HUES64 (cell line): ENCODE measurements around the gene GTF2A1L.
"Not testable (repeated sequence)": the region's sequence is repeated elsewhere in the genome, so short reads cannot be mapped to it uniquely, and the experiment has no call there.

Source experiments
- H3K27ac ChIP-seq: 2 replicates; pipeline ENCODE4 v1.7.0; 2013; ENCODE audit warnings: low read depth, low read length, inconsistent platforms
- H3K27me3 ChIP-seq: 2 replicates; pipeline ENCODE4 v1.6.1; 2013; ENCODE audit warnings: mild to moderate bottlenecking, low read length; ENCODE audit not compliant: insufficient read depth
- H3K36me3 ChIP-seq: 2 replicates; pipeline ENCODE4 v1.6.1; 2013; ENCODE audit warnings: mild to moderate bottlenecking, low read length; ENCODE audit not compliant: insufficient read depth
- H3K4me1 ChIP-seq: 2 replicates; pipeline ENCODE4 v1.6.1; 2013; ENCODE audit warnings: mild to moderate bottlenecking, low read length, moderate library complexity; ENCODE audit not compliant: insufficient read depth
- H3K4me3 ChIP-seq: 2 replicates; pipeline ENCODE4 v1.5.1; 2013; ENCODE audit warnings: mild to moderate bottlenecking, low read length, moderate library complexity
- H3K9ac ChIP-seq: 2 replicates; pipeline ENCODE4 v1.6.1; 2013; ENCODE audit warnings: mild to moderate bottlenecking, low read depth, low read length
- H3K9me3 ChIP-seq: 2 replicates; pipeline ENCODE4 v1.6.1; 2013; ENCODE audit warnings: low read depth, low read length; ENCODE audit not compliant: insufficient read depth
- WGBS: fragments of 150-250, 120-280 bp; methylation state at CpG from one replicate; pipeline ENCODE4 v1.1.7; 2013; ENCODE audit warnings: missing lambda C conversion rate; 5-methylcytosine and 5-hydroxymethylcytosine counted together

Gene GTF2A1L

DNA sequence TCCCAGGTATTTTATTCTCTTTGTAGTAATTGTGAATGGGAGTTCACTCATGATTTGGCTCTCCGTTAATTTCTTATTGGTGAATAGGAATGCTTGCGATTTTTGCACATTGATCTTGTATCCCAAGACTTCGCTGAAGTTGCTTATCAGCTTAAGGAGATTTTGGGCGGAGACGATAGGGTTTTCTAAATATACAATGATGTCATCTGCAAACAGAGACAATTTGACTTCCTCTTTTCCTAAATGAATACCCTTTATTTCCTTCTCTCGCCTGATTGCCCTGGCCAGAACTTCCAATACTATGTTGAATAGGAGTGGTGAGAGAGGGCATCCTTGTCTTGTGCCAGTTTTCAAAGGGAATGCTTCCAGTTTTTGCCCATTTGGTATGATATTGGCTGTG, 86.0 kb downstream of the GTF2A1L start:
- H3K4me1 ChIP-seq, H3K9ac ChIP-seq, H3K4me3 ChIP-seq, H3K9me3 ChIP-seq, H3K27ac ChIP-seq, H3K36me3 ChIP-seq, H3K27me3 ChIP-seq: not testable (repeated sequence)
- 94% methylated on average over 5 of the region's 6 CpGs for WGBS

DNA sequence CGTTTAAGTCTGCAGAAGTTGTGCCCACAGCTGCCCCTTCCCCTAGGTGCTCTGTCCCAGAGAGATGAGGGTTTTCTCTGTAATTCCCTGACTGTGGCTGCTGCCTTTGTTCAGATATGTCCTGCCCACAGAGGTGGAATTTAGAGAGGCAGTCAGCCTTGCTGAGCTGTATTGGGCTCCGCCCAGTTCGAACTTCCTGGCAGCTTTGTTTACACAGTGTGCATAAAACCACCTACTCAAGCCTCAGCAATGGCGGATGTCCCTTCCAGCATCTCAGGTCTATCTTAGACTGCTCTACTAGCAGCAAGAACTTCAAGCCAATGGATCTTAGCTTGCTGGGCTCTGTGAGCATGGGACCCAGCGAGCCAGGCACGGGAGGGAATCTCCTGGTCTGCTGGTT, 89.8 kb downstream of the GTF2A1L start:
- WGBS, result 93% methylated on average over 6 of the region's 6 CpGs
- no peak overlapping the region for H3K4me3 ChIP-seq
- H3K4me1 ChIP-seq, result no peaks in the 10 kb centered on the region
- no peaks in the 10 kb centered on the region for H3K36me3 ChIP-seq
- H3K27ac ChIP-seq, result no peak overlapping the region
- H3K9me3 ChIP-seq, result 0 out of 2 replicates have a peak, but pooled peaks cover 4% of the 10 kb centered on the region
- no peak overlapping the region for H3K9ac ChIP-seq
- no peaks in the 10 kb centered on the region for H3K27me3 ChIP-seq

GRCh38 chr2:48709096-48710034, 91.7 kb downstream of the GTF2A1L start:
- 0 out of 2 replicates have a peak, but pooled peaks cover 4% of the 10 kb centered on the region for H3K9me3 ChIP-seq
- WGBS, result 90% methylated on average over 7 of the region's 7 CpGs
- H3K9ac ChIP-seq, result no peak overlapping the region
- no peak overlapping the region for H3K27ac ChIP-seq
- H3K27me3 ChIP-seq, result no peaks in the 10 kb centered on the region
- H3K4me1 ChIP-seq, result no peaks in the 10 kb centered on the region
- no peaks in the 10 kb centered on the region for H3K36me3 ChIP-seq
- H3K4me3 ChIP-seq, result no peak overlapping the region

DNA sequence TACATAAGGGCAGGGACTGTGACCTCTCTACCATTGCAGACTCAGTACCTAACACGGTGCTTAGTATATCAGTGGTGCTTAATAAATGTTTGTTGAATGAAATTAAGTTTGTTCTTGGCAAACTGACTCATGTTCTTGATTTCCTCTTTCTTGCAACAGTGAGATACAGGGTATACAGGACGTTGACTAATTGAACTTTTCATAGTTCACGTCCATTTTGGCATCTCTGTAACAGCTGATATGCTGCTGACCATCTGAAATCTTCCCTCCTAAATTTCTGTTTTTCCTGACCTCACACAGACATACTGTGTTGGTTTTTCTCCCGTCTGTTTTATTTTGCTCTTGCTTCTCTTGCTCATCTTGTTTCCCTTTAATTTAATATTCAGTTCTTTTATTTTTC, 93.7 kb downstream of the GTF2A1L start:
- H3K9ac ChIP-seq, result no peak overlapping the region
- peaks cover 12% of the 10 kb centered on the region; the same call in 1 of the 2 replicates for H3K4me1 ChIP-seq
- H3K27ac ChIP-seq, result no peak overlapping the region
- 68% methylated on average over 4 of the region's 4 CpGs for WGBS
- no peak overlapping the region for H3K4me3 ChIP-seq
- H3K36me3 ChIP-seq, result no peaks in the 10 kb centered on the region
- H3K27me3 ChIP-seq, result no peaks in the 10 kb centered on the region
- 0 out of 2 replicates have a peak, but pooled peaks cover 4% of the 10 kb centered on the region for H3K9me3 ChIP-seq

- whole genome bisulfite sequencing, result 96% methylated on average over 2 of the region's 2 CpGs
- no peak overlapping the region for H3K4me3 ChIP-seq
- H3K36me3 ChIP-seq, result no peaks in the 10 kb centered on the region
- no peaks in the 10 kb centered on the region for H3K27me3 ChIP-seq
- no peak overlapping the region for H3K9ac ChIP-seq
- H3K9me3 ChIP-seq, result 0 out of 2 replicates have a peak, but pooled peaks cover 4% of the 10 kb centered on the region
- H3K27ac ChIP-seq, result no peak overlapping the region
- peaks cover 12% of the 10 kb centered on the region; the same call in 1 of the 2 replicates for H3K4me1 ChIP-seq
Measured at GRCh38 chr2:48712151-48712550, 94.5 kb downstream of the GTF2A1L start.

DNA sequence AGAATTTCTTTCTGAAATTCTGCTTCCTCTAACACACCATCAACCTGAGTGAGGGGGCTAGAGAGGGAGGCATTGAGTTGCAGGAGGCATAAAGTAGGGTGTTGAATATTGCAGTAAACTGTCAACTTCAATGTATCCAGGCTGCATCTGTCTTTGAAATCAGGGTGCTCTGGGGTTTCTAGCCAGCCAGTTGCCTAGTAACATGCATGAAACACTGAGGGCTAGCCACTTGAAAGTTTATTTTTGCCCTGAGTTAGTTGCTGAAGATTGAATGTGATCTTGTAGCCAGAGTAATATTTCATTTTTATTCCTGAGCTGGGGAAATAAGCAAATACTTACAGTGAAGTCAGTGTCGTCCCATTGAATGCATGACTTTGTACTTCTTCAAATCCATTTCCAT, 96.0 kb downstream of the GTF2A1L start:
- H3K4me1 ChIP-seq, result peaks cover 18% of the 10 kb centered on the region; the same call in 1 of the 2 replicates
- 100% methylated on average over 1 of the region's 1 CpG for WGBS
- H3K4me3 ChIP-seq, result no peak overlapping the region
- H3K27me3 ChIP-seq, result no peaks in the 10 kb centered on the region
- H3K27ac ChIP-seq, result no peak overlapping the region
- H3K9me3 ChIP-seq, result no peaks in the 10 kb centered on the region
- no peaks in the 10 kb centered on the region for H3K36me3 ChIP-seq
- no peak overlapping the region for H3K9ac ChIP-seq

- Histone ChIP-seq H3K27me3 (no peaks in the 10 kb centered on the region), H3K36me3 (no peaks in the 10 kb centered on the region), H3K4me3 (no peak overlapping the region), H3K9ac (no peak overlapping the region), H3K4me1 (peaks cover 19% of the 10 kb centered on the region; the same call in 1 of the 2 replicates), H3K27ac (no peak overlapping the region), H3K9me3 (no peaks in the 10 kb centered on the region)
- 98% methylated on average over 2 of the region's 2 CpGs for WGBS
Measured at GRCh38 chr2:48714245-48714644, 96.6 kb downstream of the GTF2A1L start.

- Histone ChIP-seq H3K9me3 (no peaks in the 10 kb centered on the region), H3K27me3 (no peaks in the 10 kb centered on the region), H3K27ac (no peak overlapping the region), H3K4me1 (peaks cover 28% of the 10 kb centered on the region; the same call in 1 of the 2 replicates), H3K4me3 (no peak overlapping the region), H3K36me3 (no peaks in the 10 kb centered on the region), H3K9ac (no peak overlapping the region)
- 91% methylated on average over 4 of the region's 7 CpGs for WGBS
Measured at GRCh38 chr2:48715042-48715899, 97.6 kb downstream of the GTF2A1L start.

DNA sequence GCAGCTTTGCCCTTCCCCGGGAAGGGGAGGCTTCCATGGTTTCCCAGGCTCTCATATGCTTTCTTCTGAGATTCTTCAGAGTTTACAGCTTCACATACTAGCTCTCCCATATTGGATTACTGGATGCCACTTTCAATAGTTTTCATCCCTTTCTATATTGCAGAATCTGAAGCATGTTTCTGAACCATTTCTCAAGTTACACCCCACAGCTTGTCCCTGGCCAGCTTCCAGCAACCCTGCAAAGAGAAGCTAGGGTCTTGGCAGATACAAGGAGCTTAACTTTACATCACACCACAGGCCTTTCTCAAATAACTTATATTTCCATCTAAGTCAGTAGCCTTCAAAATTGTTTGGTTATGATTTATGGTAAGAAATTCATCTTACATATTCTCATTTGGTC, 98.3 kb downstream of the GTF2A1L start:
- H3K27me3 ChIP-seq, result no peaks in the 10 kb centered on the region
- no peaks in the 10 kb centered on the region for H3K36me3 ChIP-seq
- H3K4me1 ChIP-seq, result peaks cover 28% of the 10 kb centered on the region; the same call in 1 of the 2 replicates
- 83% methylated on average over 1 of the region's 1 CpG for WGBS
- no peak overlapping the region for H3K9ac ChIP-seq
- H3K9me3 ChIP-seq, result no peaks in the 10 kb centered on the region
- H3K27ac ChIP-seq, result no peak overlapping the region
- H3K4me3 ChIP-seq, result no peak overlapping the region

DNA sequence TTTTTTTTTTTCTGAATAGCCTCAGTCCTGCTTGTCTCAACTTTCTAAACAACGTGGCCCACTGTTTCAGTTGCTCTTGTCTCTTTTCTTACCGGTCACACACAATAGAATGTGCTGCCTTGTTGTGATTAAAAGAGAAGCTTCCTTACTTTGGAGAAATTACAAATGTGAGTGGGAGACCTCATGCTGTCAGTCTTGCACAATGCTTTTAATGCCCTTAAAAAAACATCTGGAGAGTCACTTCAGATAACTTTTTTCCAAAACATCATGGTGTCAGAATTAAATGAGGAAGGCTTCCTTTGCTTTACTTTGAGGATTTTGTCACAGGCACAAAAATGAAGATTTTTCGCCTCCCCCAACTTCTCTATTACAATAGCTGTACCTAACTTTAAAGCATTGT, 100.2 kb downstream of the GTF2A1L start:
- H3K27ac ChIP-seq, result no peak overlapping the region
- WGBS, result 70% methylated on average over 3 of the region's 3 CpGs
- no peaks in the 10 kb centered on the region for H3K27me3 ChIP-seq
- H3K9me3 ChIP-seq, result no peaks in the 10 kb centered on the region
- H3K36me3 ChIP-seq, result no peaks in the 10 kb centered on the region
- no peak overlapping the region for H3K9ac ChIP-seq
- H3K4me3 ChIP-seq, result no peak overlapping the region
- peaks cover 28% of the 10 kb centered on the region; the same call in 1 of the 2 replicates for H3K4me1 ChIP-seq
